K562 (cell line): ENCODE data around the gene KLF1. TPM values are rescaled to one million over a fixed set of nuclear protein-coding genes. Genes with fewer than 3 reads are reported as not detected.

Source experiments
- CEBPB ChIP-seq: fragments of 450-650 bp; IDR thresholded peaks from 2 replicates; pipeline ENCODE4 v1.6.1; 2016; ENCODE audit warnings: missing genetic modification characterization, missing compliant biosample characterization
- FOS ChIP-seq: IDR thresholded peaks from 3 replicates; pipeline ENCODE4 v1.6.1; 2011; ENCODE audit not compliant: insufficient read length; ENCODE audit errors: extremely low read depth
- GABPA ChIP-seq: fragments of 200-800 bp; sonication (Bioruptor generic); conservative IDR thresholded peaks from 2 replicates; pipeline ENCODE4 v1.6.1; 2016; ENCODE audit warnings: low read depth, missing genetic modification characterization, missing compliant biosample characterization
- HDAC1 ChIP-seq, 2 experiments: fragments of 450-650 bp; IDR thresholded peaks; 2 replicates each; pipeline ENCODE4 v1.6.1; 2016 to 2017; ENCODE audit warnings: inconsistent platforms in 1 of 2, mild to moderate bottlenecking in 1 of 2, moderate library complexity in 1 of 2
- JUND ChIP-seq, 2 experiments: IDR thresholded peaks; 2 replicates in 1 of 2; 3 replicates in 1 of 2; pipeline ENCODE4 v1.6.1; 2011; ENCODE audit warnings: borderline replicate concordance in 2 of 2, low read depth in 2 of 2, low read length in 2 of 2, improper control_type of control experiment in 1 of 2, missing biosample characterization in 1 of 2, missing genetic modification characterization in 1 of 2, missing genetic modification reagents in 1 of 2
- MXI1 ChIP-seq: IDR thresholded peaks from 2 replicates; pipeline ENCODE4 v1.6.1; 2011; ENCODE audit warnings: low read depth, mild to moderate bottlenecking, improper control_type of control experiment, low read length
- NFIX ChIP-seq: fragments of 250-450 bp; sonication (Bioruptor Pico); IDR thresholded peaks from 2 replicates; pipeline ENCODE4 v1.4.0; 2020; ENCODE audit warnings: low read depth, mild to moderate bottlenecking, moderate library complexity
- SAP30 ChIP-seq: fragments of 200-600 bp; sonication (generic); IDR thresholded peaks from 2 replicates; pipeline ENCODE4 v1.6.1; 2012; ENCODE audit warnings: borderline replicate concordance, low read depth, mild to moderate bottlenecking, moderate library complexity, low read length, control low read depth, inconsistent platforms; ENCODE audit not compliant: insufficient read depth, poor library complexity, severe bottlenecking
- ZNF263 ChIP-seq: sonication (generic); formaldehyde crosslinking; IDR thresholded peaks from 2 replicates; pipeline ENCODE4 v1.8.0; 2022; ENCODE audit warnings: mild to moderate bottlenecking, missing genetic modification reagents, borderline replicate concordance
- polyA plus RNA-seq, 8 experiments: library from polyadenylated mRNA; depleted of rRNA in 4 of 8; stranded (reverse) in 5 of 8; unstranded in 3 of 8; fragments of >200 nt; fragmentation: Nextera tagmentation in 2 of 8; fragmentation: Illumina TruSeq in 1 of 8; extraction: Ambion mirVana in 2 of 8; extraction: Trizol in 1 of 8; gene quantifications; 2 replicates each; pipeline versions ENCODE4 v1.2.1 to v1.2.3, GENCODE V29; 2011 to 2014; ENCODE audit warnings: inconsistent platforms in 1 of 8, missing spikeins in 1 of 8
- total RNA-seq, 7 experiments: library from RNA; depleted of rRNA in 6 of 7; stranded (reverse); fragments of >200 nt in 6 of 7; fragmentation: Illumina TruSeq in 2 of 7; extraction: Trizol in 2 of 7; gene quantifications; 2 replicates each; pipeline versions ENCODE4 v1.2.1 to v1.2.3, GENCODE V29; 2011 to 2021; ENCODE audit warnings: low replicate concordance in 1 of 7
- TF ChIP-seq, protein P1 (sequence below): fragments of 200-600 bp; sonication (generic); IDR thresholded peaks from one replicate; pipeline ENCODE4 v1.6.1; 2012; ENCODE audit warnings: mild to moderate bottlenecking, low read depth, low read length, inconsistent platforms
- TF ChIP-seq, protein P2 (sequence below): fragments of 150-350 bp; conservative IDR thresholded peaks from 2 replicates; pipeline ENCODE4 v1.6.1; 2014; ENCODE audit warnings: low read length

Gene KLF1
- total and polyA plus RNA-seq, 9 of the 15 experiments (the other 6 are each of a cell fraction or from before 2014, with no cell fraction given): 8.4 to 163 (median 47.3) TPM

- TF ChIP-seq, protein P1, sequence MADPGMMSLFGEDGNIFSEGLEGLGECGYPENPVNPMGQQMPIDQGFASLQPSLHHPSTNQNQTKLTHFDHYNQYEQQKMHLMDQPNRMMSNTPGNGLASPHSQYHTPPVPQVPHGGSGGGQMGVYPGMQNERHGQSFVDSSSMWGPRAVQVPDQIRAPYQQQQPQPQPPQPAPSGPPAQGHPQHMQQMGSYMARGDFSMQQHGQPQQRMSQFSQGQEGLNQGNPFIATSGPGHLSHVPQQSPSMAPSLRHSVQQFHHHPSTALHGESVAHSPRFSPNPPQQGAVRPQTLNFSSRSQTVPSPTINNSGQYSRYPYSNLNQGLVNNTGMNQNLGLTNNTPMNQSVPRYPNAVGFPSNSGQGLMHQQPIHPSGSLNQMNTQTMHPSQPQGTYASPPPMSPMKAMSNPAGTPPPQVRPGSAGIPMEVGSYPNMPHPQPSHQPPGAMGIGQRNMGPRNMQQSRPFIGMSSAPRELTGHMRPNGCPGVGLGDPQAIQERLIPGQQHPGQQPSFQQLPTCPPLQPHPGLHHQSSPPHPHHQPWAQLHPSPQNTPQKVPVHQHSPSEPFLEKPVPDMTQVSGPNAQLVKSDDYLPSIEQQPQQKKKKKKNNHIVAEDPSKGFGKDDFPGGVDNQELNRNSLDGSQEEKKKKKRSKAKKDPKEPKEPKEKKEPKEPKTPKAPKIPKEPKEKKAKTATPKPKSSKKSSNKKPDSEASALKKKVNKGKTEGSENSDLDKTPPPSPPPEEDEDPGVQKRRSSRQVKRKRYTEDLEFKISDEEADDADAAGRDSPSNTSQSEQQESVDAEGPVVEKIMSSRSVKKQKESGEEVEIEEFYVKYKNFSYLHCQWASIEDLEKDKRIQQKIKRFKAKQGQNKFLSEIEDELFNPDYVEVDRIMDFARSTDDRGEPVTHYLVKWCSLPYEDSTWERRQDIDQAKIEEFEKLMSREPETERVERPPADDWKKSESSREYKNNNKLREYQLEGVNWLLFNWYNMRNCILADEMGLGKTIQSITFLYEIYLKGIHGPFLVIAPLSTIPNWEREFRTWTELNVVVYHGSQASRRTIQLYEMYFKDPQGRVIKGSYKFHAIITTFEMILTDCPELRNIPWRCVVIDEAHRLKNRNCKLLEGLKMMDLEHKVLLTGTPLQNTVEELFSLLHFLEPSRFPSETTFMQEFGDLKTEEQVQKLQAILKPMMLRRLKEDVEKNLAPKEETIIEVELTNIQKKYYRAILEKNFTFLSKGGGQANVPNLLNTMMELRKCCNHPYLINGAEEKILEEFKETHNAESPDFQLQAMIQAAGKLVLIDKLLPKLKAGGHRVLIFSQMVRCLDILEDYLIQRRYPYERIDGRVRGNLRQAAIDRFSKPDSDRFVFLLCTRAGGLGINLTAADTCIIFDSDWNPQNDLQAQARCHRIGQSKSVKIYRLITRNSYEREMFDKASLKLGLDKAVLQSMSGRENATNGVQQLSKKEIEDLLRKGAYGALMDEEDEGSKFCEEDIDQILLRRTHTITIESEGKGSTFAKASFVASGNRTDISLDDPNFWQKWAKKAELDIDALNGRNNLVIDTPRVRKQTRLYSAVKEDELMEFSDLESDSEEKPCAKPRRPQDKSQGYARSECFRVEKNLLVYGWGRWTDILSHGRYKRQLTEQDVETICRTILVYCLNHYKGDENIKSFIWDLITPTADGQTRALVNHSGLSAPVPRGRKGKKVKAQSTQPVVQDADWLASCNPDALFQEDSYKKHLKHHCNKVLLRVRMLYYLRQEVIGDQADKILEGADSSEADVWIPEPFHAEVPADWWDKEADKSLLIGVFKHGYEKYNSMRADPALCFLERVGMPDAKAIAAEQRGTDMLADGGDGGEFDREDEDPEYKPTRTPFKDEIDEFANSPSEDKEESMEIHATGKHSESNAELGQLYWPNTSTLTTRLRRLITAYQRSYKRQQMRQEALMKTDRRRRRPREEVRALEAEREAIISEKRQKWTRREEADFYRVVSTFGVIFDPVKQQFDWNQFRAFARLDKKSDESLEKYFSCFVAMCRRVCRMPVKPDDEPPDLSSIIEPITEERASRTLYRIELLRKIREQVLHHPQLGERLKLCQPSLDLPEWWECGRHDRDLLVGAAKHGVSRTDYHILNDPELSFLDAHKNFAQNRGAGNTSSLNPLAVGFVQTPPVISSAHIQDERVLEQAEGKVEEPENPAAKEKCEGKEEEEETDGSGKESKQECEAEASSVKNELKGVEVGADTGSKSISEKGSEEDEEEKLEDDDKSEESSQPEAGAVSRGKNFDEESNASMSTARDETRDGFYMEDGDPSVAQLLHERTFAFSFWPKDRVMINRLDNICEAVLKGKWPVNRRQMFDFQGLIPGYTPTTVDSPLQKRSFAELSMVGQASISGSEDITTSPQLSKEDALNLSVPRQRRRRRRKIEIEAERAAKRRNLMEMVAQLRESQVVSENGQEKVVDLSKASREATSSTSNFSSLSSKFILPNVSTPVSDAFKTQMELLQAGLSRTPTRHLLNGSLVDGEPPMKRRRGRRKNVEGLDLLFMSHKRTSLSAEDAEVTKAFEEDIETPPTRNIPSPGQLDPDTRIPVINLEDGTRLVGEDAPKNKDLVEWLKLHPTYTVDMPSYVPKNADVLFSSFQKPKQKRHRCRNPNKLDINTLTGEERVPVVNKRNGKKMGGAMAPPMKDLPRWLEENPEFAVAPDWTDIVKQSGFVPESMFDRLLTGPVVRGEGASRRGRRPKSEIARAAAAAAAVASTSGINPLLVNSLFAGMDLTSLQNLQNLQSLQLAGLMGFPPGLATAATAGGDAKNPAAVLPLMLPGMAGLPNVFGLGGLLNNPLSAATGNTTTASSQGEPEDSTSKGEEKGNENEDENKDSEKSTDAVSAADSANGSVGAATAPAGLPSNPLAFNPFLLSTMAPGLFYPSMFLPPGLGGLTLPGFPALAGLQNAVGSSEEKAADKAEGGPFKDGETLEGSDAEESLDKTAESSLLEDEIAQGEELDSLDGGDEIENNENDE: no peak
- peak; percentile 7 to 24; a peak in 1 of 4 replicates for TF ChIP-seq HDAC1 (IDR thresholded peaks at IDR 0.05)
- no peak for TF ChIP-seq NFIX (CRISPR knock-in tag)
- TF ChIP-seq GABPA: no peak
- no peak; the same call in 1 of the 2 replicates for TF ChIP-seq MXI1
- TF ChIP-seq, protein P2, sequence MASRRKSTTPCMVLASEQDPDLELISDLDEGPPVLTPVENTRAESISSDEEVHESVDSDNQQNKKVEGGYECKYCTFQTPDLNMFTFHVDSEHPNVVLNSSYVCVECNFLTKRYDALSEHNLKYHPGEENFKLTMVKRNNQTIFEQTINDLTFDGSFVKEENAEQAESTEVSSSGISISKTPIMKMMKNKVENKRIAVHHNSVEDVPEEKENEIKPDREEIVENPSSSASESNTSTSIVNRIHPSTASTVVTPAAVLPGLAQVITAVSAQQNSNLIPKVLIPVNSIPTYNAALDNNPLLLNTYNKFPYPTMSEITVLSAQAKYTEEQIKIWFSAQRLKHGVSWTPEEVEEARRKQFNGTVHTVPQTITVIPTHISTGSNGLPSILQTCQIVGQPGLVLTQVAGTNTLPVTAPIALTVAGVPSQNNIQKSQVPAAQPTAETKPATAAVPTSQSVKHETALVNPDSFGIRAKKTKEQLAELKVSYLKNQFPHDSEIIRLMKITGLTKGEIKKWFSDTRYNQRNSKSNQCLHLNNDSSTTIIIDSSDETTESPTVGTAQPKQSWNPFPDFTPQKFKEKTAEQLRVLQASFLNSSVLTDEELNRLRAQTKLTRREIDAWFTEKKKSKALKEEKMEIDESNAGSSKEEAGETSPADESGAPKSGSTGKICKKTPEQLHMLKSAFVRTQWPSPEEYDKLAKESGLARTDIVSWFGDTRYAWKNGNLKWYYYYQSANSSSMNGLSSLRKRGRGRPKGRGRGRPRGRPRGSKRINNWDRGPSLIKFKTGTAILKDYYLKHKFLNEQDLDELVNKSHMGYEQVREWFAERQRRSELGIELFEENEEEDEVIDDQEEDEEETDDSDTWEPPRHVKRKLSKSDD: no peak
- no peak for TF ChIP-seq CEBPB
- no peak for TF ChIP-seq FOS
- no peak for TF ChIP-seq SAP30
- peak; percentile 20; the same call in 1 of the 2 replicates for TF ChIP-seq ZNF263 (CRISPR knock-in tag)
- 0 out of 2 replicates have a peak, but pooled peaks have one; percentile 37 for TF ChIP-seq JUND (IDR thresholded peaks at IDR 0.05; ENCODE audit: borderline replicate concordance, low read depth, low read length)
- TF ChIP-seq JUND (tag; IDR thresholded peaks at IDR 0.05; ENCODE audit: borderline replicate concordance, low read depth, low read length): peak; percentile 27; the same call in 1 of the 3 replicates
These were observed 1.0 kb downstream of the KLF1 start (continued) for GRCh38 chr19:12885749-12886650.
